GM21786 (cell line): Measurements from ENCODE around the gene MYO1C.
A peak's percentile ranks its signal among the peaks of the same experiment; 100 is the strongest.

ENCODE experiments used
- ATAC-seq: cut with Tn5 transposase; IDR thresholded peaks from one replicate; pipeline ENCODE4 v1.9.1; 2021; ENCODE audit not compliant: unreplicated experiment

Gene MYO1C

GRCh38 chr17:1485423-1486376 lies 6.8 kb downstream of the MYO1C start:
- no peak for ATAC-seq

- peak; percentile 39 for ATAC-seq
Measured at GRCh38 chr17:1484676-1485422, 7.6 kb downstream of the MYO1C start.

- ATAC-seq, result no peak
Measured at GRCh38 chr17:1484060-1484535, 8.4 kb downstream of the MYO1C start.

GRCh38 chr17:1482680-1483079 lies 9.8 kb downstream of the MYO1C start:
- no peak for ATAC-seq

GRCh38 chr17:1481736-1482135 lies 10.8 kb downstream of the MYO1C start:
- no peak for ATAC-seq

GRCh38 chr17:1480747-1481465 lies 11.6 kb downstream of the MYO1C start:
- no peak for ATAC-seq

GRCh38 chr17:1478418-1478817 lies 14.1 kb downstream of the MYO1C start:
- no peak for ATAC-seq

- ATAC-seq, result no peak
Measured at GRCh38 chr17:1475321-1475854, 17.1 kb downstream of the MYO1C start.

- ATAC-seq, result peak; percentile 62
Measured at GRCh38 chr17:1474402-1475189, 17.9 kb downstream of the MYO1C start.

- no peak for ATAC-seq
Measured at GRCh38 chr17:1473841-1474240, 18.6 kb downstream of the MYO1C start.

- ATAC-seq, result no peak
Measured at GRCh38 chr17:1473170-1473569, 19.3 kb downstream of the MYO1C start.

GRCh38 chr17:1471911-1472821 lies 20.3 kb downstream of the MYO1C start:
- ATAC-seq, result no peak

GRCh38 chr17:1471490-1471889 lies 21.0 kb downstream of the MYO1C start:
- no peak for ATAC-seq

GRCh38 chr17:1470755-1471462 lies 21.6 kb downstream of the MYO1C start:
- no peak for ATAC-seq

- no peak for ATAC-seq
Measured at GRCh38 chr17:1470071-1470754, 22.3 kb downstream of the MYO1C start.

GRCh38 chr17:1469231-1469852 lies 23.1 kb downstream of the MYO1C start:
- no peak for ATAC-seq

GRCh38 chr17:1467898-1468492 lies 24.5 kb downstream of the MYO1C start:
- no peak for ATAC-seq
